Left ventricle myocardium superior (tissue), 1 donor: ENCODE data around the gene CNDP1. TPM values are rescaled to one million over a fixed set of nuclear protein-coding genes. Genes with fewer than 3 reads are reported as not detected.
A peak's percentile ranks its signal among the peaks of the same experiment; 100 is the strongest.
"Not testable (repeated sequence)": the region's sequence is repeated elsewhere in the genome, so short reads cannot be mapped to it uniquely, and the experiment has no call there.

Experiments
- ATAC-seq: fragments of 200-7000 bp; cut with Tn5 transposase; one replicate; pipeline ENCODE4 v1.9.1; 2020; ENCODE audit warnings: mild to moderate bottlenecking, moderate library complexity
- DNase-seq: peaks from one replicate; pipeline ENCODE4 v3.0.0-alpha.2; 2020
- intact Hi-C: fragments of 100-400 bp; cut with micrococcal nuclease; formaldehyde crosslinking; loops from one replicate; pipeline ENCODE4 v1.11.0; 2022
- long read RNA-seq: library from polyadenylated mRNA; unstranded; transcript quantifications from one replicate; pipeline ENCODE4 v2.0.0, GENCODE V29; 2021
- total RNA-seq: library from RNA; stranded (reverse); fragmentation: NEBNext Ultra II Directional; extraction: Animal tissue kit (Norgen Biotek cat#: 25700); gene quantifications from one replicate; pipeline ENCODE4 v1.2.1, GENCODE V29; 2021
- donor health status: DM: no; HTN: yes; CAD: no; lungs with severe emphysema.

The CNDP1 gene
- not detected for total RNA-seq
- long read RNA-seq, result 0 reads

DNA sequence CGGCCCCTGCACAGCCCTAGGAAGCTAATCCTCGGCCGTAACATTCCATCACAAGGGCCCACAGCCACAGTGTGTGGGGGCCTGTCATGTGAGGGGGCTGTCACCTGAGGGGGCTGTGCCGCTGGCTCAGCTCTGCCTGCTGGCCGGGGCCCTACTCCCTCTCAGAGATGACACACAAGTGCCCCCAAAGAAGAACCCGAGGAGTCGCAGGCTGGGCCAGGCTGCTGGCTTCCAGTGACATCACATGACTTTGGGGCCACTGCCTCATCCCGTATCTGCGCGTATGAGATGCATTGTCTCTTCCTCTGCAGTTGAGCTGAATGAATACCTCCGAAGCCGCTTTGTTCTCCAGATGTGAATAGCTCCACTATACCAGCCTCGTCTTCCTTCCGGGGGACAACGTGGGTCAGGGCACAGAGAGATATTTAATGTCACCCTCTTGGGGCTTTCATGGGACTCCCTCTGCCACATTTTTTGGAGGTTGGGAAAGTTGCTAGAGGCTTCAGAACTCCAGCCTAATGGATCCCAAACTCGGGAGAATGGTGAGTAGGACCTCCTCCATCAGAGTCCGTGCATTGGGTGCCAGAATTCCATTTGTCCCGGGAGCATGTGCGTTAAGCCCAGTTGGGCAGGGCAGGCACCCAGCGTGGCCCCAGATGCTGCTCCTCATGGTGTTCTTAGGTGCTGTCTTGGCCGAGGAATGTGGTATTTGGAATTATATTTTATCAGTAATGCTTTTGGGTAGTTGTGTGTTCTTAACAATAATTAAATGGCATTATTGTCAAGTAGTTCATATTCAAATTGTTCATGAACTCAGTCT, at the start of gene CNDP1:
TSS of gene CNDP1 (plus strand) at position 351 of the 820 bp plus-strand sequence. CDS start at position 519, 168 bp downstream.
- intact Hi-C loops, result no loop called here
- no peak for ATAC-seq
- no peak for DNase-seq

- ATAC-seq, result no peak
- intact Hi-C loops, result no loop called here
- no peak for DNase-seq
These were observed 48.0 kb upstream of the CNDP1 start for GRCh38 chr18:74486119-74486849.

GRCh38 chr18:74488354-74488753, 45.9 kb upstream of the CNDP1 start:
- intact Hi-C loops, result no loop called here
- DNase-seq, result no peak
- ATAC-seq, result no peak

- intact Hi-C loops, result no loop called here
- ATAC-seq (no peak), DNase-seq (no peak)
These were observed 45.4 kb upstream of the CNDP1 start for GRCh38 chr18:74488864-74489263.

- DNase-seq (no peak), ATAC-seq (no peak)
- intact Hi-C loops, result loop anchor here (5.0 kb wide), 1 partner anchor 137 kb away; no protein-coding TSS in a partner anchor
These were observed 44.6 kb upstream of the CNDP1 start for GRCh38 chr18:74489676-74490075.

DNA sequence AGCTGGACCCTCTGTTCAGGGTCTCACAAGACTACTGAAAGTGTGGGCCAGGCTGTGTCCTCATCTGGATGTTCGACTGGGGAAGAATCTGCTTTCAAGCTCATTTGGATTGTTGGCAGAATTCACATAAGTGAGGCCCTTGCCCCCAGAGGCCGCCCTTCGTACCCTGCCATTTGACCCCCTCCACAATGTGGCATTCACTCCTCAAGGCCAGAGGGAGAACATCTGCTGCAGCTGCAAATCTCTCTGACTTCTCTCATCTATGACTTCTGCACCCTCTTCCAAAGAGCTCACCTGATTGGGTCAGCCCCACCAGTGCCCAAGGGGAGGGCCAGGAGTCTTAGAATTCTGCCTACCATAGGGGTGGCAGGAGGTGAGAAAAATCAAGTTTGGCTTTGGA, 42.0 kb upstream of the CNDP1 start:
- intact Hi-C loops, result loop anchor here (5.0 kb wide), 1 partner anchor 140 kb away; no protein-coding TSS in a partner anchor
- DNase-seq (no peak), ATAC-seq (no peak)

DNA sequence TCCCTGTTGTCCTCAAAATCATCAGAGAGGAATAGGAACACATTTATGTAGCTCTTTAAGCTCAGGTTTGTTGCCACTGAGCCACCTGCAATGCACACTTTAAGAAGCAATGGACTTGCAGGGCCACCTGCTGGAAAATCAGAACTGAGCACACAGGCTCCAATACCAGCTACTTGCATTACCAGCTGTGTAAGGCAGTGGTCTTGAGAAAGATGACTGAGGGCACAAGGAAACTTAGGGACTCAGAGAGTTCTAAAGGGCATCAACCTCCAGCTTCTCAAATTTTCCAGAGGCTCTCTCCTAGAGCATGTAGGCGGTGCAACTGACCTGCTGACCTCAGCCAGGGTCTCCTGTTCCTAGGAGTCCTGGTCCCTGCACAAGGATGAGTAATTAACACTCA, 40.6 kb upstream of the CNDP1 start:
- DNase-seq, result no peak
- no peak for ATAC-seq
- intact Hi-C loops, result loop anchor here (5.0 kb wide), 1 partner anchor 141 kb away; no protein-coding TSS in a partner anchor

GRCh38 chr18:74494514-74494913, 39.8 kb upstream of the CNDP1 start:
- intact Hi-C loops, result loop anchor here (5.0 kb wide), 1 partner anchor 142 kb away; no protein-coding TSS in a partner anchor
- no peak for DNase-seq
- no peak for ATAC-seq

- DNase-seq (peak; percentile 100), ATAC-seq (peak; percentile 97)
- intact Hi-C loops, result no loop called here
These were observed 38.5 kb upstream of the CNDP1 start, which contains the start of gene CNDP2 for GRCh38 chr18:74495581-74496507. Gene CNDP2 (plus strand): TSS chr18:74496363. CDS start chr18:74499974, 3,611 bp downstream.

GRCh38 chr18:74496508-74497323, 37.6 kb upstream of the CNDP1 start:
- intact Hi-C loops, result no loop called here
- peak; percentile 82 for DNase-seq

DNA sequence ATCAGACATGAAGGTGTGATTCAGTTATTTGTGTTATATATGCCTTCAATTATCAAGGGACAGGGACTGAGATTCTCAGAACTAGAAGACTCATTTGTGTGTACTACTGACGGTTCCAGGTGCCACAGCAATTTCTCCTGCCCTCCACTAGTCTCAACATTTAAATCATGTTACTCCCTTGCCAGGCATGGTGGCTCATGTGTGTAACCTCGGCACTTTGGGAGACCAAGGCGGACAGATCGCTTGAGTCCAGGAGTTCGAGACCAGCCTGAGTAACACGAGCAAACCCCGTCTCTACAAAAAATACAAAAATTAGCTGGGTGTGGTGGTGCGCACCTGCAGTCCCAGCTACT, 37.0 kb upstream of the CNDP1 start:
- DNase-seq (no peak), ATAC-seq (no peak)
- intact Hi-C loops, result no loop called here

More at GRCh38 chr18:74496508-74497323, 37.6 kb upstream of the CNDP1 start:
- ATAC-seq, result peak; percentile 64

GRCh38 chr18:74497778-74498177, 36.5 kb upstream of the CNDP1 start:
- no peak for ATAC-seq
- no peak for DNase-seq
- intact Hi-C loops, result no loop called here

DNA sequence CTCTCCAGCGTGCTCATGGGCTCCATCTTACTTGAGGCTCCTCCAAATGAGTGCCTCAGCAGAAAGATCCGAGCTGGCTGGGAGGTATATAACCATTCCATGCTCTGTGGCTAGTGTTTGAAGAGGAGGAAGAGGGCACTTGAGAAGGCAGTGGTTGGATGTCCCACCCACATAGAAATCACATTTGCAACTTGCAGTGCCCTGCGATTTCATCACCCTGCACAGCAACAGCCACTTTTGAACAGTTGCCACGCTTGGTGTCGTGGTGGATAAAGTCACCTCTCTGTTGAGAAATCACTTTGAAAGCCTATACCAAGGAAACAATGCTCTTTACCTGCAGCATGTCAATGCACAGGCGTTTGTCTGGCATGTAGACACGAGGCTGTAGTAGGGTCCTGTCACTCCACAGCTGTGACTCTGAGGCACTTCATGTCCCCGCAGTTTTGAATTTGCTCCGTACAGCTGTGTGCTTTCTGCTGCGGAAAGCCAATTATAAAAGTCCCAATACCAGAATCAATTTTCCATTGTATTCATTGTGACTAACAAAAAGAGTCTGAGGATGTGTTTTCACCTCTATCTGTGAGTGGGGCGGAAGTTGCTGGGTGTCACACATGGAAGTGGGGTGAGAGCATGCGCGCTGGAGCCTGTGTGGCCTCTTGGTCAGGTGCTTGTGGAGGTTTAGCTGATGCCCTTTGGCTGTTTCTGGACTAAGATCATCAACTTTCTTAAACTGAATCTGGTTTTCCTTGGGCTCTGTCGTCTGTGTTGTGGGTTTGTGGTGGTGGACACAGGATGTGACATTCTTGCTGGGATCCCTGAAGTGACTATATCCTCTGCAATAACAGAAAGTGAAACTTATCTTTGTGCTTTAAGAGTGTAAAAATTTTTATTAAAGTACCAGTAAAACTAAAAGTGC, 35.3 kb upstream of the CNDP1 start:
- peak; percentile 53 for DNase-seq

DNA sequence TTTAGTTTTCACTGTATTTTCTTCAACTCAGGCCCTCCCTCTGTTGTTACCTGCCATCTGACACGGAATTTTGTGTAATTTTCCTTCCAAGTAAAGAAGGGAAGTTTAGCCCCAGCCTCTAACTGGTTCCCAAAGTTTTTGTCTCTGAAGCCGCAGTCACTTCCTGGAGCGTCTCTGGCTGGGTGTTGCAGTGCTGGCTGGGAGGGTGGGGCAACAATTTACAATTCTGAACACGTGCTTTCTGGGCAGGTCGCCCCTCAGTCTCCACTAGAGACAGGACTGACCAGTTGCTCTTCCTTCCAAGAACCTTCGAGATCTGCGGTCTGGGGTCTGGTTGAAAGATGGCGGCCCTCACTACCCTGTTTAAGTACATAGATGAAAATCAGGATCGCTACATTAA, 34.7 kb upstream of the CNDP1 start:
- ATAC-seq, result no peak
- DNase-seq, result peak; percentile 57
- intact Hi-C loops, result no loop called here

More for the DNA sequence above, 35.3 kb upstream of the CNDP1 start:
- ATAC-seq, result no peak
- intact Hi-C loops, result no loop called here

DNA sequence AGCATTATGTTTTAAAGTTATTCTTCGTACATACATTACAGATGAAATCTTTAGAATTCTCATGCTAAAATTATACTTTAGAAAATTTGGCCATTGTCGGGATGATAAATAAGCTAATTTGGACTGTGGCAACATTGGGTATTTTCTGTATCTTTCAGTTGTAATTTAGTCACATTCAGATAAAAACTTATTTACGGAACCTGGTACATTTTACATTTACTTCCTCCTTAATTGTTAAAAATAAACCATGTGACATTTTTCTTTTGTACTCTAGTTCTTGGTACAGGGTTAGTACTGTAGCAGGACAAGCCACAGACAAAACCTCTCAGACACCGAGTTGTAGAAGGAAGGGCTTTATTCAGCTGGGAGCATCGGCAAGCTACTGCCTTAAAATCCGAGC, 33.9 kb upstream of the CNDP1 start:
- intact Hi-C loops, result no loop called here
- ATAC-seq (no peak), DNase-seq (no peak)

DNA sequence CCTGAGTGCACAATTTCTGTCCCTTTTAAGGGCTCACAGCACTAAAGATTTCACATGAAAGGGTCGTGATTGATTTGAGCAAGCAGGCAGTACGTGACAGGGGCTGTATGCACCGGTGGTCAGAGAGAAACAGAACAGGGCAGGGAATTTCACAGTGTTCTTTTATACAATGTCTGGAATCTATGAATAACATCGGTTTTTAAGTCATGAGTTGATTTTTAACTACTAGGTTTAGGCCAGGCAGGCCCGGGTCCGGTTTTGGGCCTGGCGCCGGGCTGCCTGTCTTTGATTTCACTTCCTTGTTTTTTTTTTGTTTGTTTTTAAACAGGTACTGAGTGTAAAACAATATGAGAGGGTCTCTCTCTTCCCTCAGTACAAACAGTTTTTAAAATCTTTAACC, 33.5 kb upstream of the CNDP1 start:
- intact Hi-C loops, DNase-seq, ATAC-seq: not testable (repeated sequence)

DNA sequence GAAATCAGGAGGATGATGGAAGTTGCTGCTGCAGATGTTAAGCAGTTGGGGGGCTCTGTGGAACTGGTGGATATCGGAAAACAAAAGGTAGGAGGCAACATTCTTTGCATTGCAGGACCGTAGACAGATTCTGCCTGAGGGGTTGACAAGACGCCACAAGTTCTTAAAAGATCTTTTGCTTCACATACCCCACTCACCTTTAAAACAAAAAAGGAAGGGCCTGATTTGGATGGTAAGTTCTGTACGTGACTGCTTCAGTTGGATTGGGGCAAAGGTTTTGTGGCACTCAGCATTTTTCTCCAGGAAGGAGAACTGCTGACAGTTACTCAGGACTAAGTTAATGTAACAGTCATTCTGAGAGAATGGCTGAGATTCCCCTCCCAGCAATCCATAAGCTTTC, 32.9 kb upstream of the CNDP1 start:
- DNase-seq (no peak), ATAC-seq (no peak)
- intact Hi-C loops, result no loop called here
